ENCODE results near the gene SPIRE1. TPM values are rescaled to one million over a fixed set of nuclear protein-coding genes. Genes with fewer than 3 reads are reported as not detected.

The SPIRE1 gene
- total RNA-seq, 2 experiments from 2014 or later: 4.5 to 6.3 TPM

- Mint-ChIP-seq H3K4me3 (no peak overlapping the region), H3K36me3 (ENCODE audit: low read depth) (no peaks in the 10 kb centered on the region), H3K27ac (no peak overlapping the region), H3K9me3 (no peaks in the 10 kb centered on the region), H3K4me1 (no peaks in the 10 kb centered on the region), H3K27me3 (no peaks in the 10 kb centered on the region)
- ChIA-PET POLR2A (interaction anchor here (1.3 kb wide), 1 partner anchor 160 kb away, joined by 3 read pairs; no protein-coding TSS in a partner anchor), CTCF (no interaction called here)
- DNase-seq: no peak
Observed at GRCh38 chr18:12477606-12478005, 180.3 kb downstream of the SPIRE1 start.

GRCh38 chr18:12476955-12477354 lies 181.0 kb downstream of the SPIRE1 start:
- Mint-ChIP-seq H3K9me3 (no peaks in the 10 kb centered on the region), H3K27ac (no peak overlapping the region), H3K4me1 (no peaks in the 10 kb centered on the region), H3K27me3 (no peaks in the 10 kb centered on the region), H3K4me3 (no peak overlapping the region), H3K36me3 (ENCODE audit: low read depth) (no peaks in the 10 kb centered on the region)
- POLR2A ChIA-PET: interaction anchor here (1.3 kb wide), 1 partner anchor 161 kb away, joined by 3 read pairs; no protein-coding TSS in a partner anchor
- CTCF ChIA-PET: no interaction called here
- DNase-seq: no peak

GRCh38 chr18:12474876-12475275 lies 183.0 kb downstream of the SPIRE1 start:
- no peaks in the 10 kb centered on the region for H3K9me3 Mint-ChIP-seq
- H3K4me3 Mint-ChIP-seq: no peak overlapping the region
- H3K36me3 Mint-ChIP-seq (ENCODE audit: low read depth): no peaks in the 10 kb centered on the region
- ChIA-PET CTCF (no interaction called here), POLR2A (no interaction called here)
- no peaks in the 10 kb centered on the region for H3K27me3 Mint-ChIP-seq
- DNase-seq: no peak
- H3K27ac Mint-ChIP-seq: no peak overlapping the region
- no peaks in the 10 kb centered on the region for H3K4me1 Mint-ChIP-seq

- no peak overlapping the region for H3K27ac Mint-ChIP-seq
- no peaks in the 10 kb centered on the region for H3K27me3 Mint-ChIP-seq
- CTCF ChIA-PET: no interaction called here
- H3K4me3 Mint-ChIP-seq: no peak overlapping the region
- H3K36me3 Mint-ChIP-seq (ENCODE audit: low read depth): no peaks in the 10 kb centered on the region
- no peaks in the 10 kb centered on the region for H3K4me1 Mint-ChIP-seq
- DNase-seq: no peak
- H3K9me3 Mint-ChIP-seq: no peaks in the 10 kb centered on the region
- POLR2A ChIA-PET: no interaction called here
Observed at GRCh38 chr18:12474146-12474545, 183.8 kb downstream of the SPIRE1 start.

DNA sequence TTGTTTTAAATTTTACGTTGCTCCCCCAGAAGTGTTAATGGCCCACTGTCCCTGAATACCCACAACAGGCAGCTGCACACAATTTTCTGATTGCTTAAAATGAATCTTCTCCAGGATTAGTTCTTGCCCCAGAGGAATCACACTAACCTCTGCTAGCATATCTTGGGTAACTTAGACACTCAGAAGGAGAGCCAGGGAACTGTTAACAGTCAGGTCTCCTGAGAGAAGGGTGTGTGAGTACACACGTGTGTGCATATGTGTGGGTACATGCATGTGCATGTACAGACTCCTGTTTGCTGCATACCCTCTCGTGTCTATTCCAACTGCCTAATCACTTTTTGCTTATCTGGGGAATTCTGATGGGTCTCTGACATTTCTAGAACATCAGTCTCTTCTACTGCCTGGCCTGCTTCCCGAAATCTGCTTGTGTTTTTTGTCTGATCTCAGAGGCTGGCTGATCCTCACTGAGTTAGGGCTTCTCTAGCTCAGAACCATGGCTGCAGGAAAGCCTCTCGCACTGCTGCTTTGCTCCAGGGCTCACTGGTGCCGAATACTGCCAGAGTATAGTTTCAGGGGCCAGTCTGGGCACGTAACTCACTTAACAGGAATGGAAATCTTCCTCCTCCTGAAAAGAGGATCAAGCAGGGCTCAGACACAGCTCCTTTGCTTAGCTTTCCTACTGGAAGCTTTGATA lies 187.4 kb downstream of the SPIRE1 start:
- Mint-ChIP-seq H3K4me3 (no peak overlapping the region), H3K27ac (no peak overlapping the region), H3K9me3 (no peaks in the 10 kb centered on the region), H3K36me3 (ENCODE audit: low read depth) (no peaks in the 10 kb centered on the region), H3K4me1 (no peaks in the 10 kb centered on the region), H3K27me3 (no peaks in the 10 kb centered on the region)
- no peak for DNase-seq
- POLR2A ChIA-PET: no interaction called here
- CTCF ChIA-PET: no interaction called here

GRCh38 chr18:12468445-12468844 lies 189.5 kb downstream of the SPIRE1 start:
- Mint-ChIP-seq H3K27me3 (no peaks in the 10 kb centered on the region), H3K4me1 (no peaks in the 10 kb centered on the region), H3K9me3 (no peaks in the 10 kb centered on the region), H3K27ac (no peak overlapping the region), H3K4me3 (no peak overlapping the region), H3K36me3 (ENCODE audit: low read depth) (no peaks in the 10 kb centered on the region)
- POLR2A ChIA-PET: no interaction called here
- CTCF ChIA-PET: no interaction called here
- DNase-seq: no peak

GRCh38 chr18:12464731-12465130 lies 193.2 kb downstream of the SPIRE1 start:
- CTCF ChIA-PET: no interaction called here
- no peaks in the 10 kb centered on the region for H3K27me3 Mint-ChIP-seq
- H3K4me1 Mint-ChIP-seq: no peaks in the 10 kb centered on the region
- H3K36me3 Mint-ChIP-seq (ENCODE audit: low read depth): no peaks in the 10 kb centered on the region
- POLR2A ChIA-PET: no interaction called here
- no peak overlapping the region for H3K27ac Mint-ChIP-seq
- H3K9me3 Mint-ChIP-seq: no peaks in the 10 kb centered on the region
- H3K4me3 Mint-ChIP-seq: no peak overlapping the region
- no peak for DNase-seq

- Mint-ChIP-seq H3K4me3 (no peak overlapping the region), H3K27me3 (no peaks in the 10 kb centered on the region), H3K27ac (no peak overlapping the region), H3K36me3 (ENCODE audit: low read depth) (no peaks in the 10 kb centered on the region), H3K9me3 (no peaks in the 10 kb centered on the region), H3K4me1 (no peaks in the 10 kb centered on the region)
- ChIA-PET POLR2A (no interaction called here), CTCF (interaction anchor here (1.0 kb wide), 1 partner anchor 19 kb away, joined by 3 read pairs; no protein-coding TSS in a partner anchor)
- no peak for DNase-seq
Observed at GRCh38 chr18:12463191-12463590, 194.7 kb downstream of the SPIRE1 start.

- no peak for DNase-seq
- POLR2A ChIA-PET: no interaction called here
- Mint-ChIP-seq H3K4me3 (no peak overlapping the region), H3K27ac (no peak overlapping the region), H3K27me3 (no peaks in the 10 kb centered on the region), H3K9me3 (no peaks in the 10 kb centered on the region), H3K4me1 (no peaks in the 10 kb centered on the region), H3K36me3 (ENCODE audit: low read depth) (no peaks in the 10 kb centered on the region)
- CTCF ChIA-PET: interaction anchor here (1.2 kb wide), 1 partner anchor 198 kb away, joined by 4 read pairs; no protein-coding TSS in a partner anchor
Observed at GRCh38 chr18:12462242-12462641, 195.7 kb downstream of the SPIRE1 start.

GRCh38 chr18:12461326-12461725 lies 196.6 kb downstream of the SPIRE1 start:
- H3K27me3 Mint-ChIP-seq: no peaks in the 10 kb centered on the region
- H3K27ac Mint-ChIP-seq: no peak overlapping the region
- H3K4me3 Mint-ChIP-seq: no peak overlapping the region
- ChIA-PET POLR2A (no interaction called here), CTCF (interaction anchor here (1.2 kb wide), 1 partner anchor 199 kb away, joined by 4 read pairs; no protein-coding TSS in a partner anchor)
- DNase-seq: no peak
- no peaks in the 10 kb centered on the region for H3K36me3 Mint-ChIP-seq (ENCODE audit: low read depth)
- no peaks in the 10 kb centered on the region for H3K4me1 Mint-ChIP-seq
- H3K9me3 Mint-ChIP-seq: no peaks in the 10 kb centered on the region

- no peaks in the 10 kb centered on the region for H3K4me1 Mint-ChIP-seq
- ChIA-PET CTCF (interaction anchor here (0.5 to 1.2 kb wide), 3 partner anchors 22 to 200 kb away, joined by 3 to 4 read pairs (median 3); no protein-coding TSS in a partner anchor), POLR2A (no interaction called here)
- DNase-seq: no peak
- H3K4me3 Mint-ChIP-seq: no peak overlapping the region
- no peaks in the 10 kb centered on the region for H3K27me3 Mint-ChIP-seq
- H3K27ac Mint-ChIP-seq: no peak overlapping the region
- H3K36me3 Mint-ChIP-seq (ENCODE audit: low read depth): no peaks in the 10 kb centered on the region
- H3K9me3 Mint-ChIP-seq: no peaks in the 10 kb centered on the region
Observed at GRCh38 chr18:12460874-12461273, 197.0 kb downstream of the SPIRE1 start.

DNA sequence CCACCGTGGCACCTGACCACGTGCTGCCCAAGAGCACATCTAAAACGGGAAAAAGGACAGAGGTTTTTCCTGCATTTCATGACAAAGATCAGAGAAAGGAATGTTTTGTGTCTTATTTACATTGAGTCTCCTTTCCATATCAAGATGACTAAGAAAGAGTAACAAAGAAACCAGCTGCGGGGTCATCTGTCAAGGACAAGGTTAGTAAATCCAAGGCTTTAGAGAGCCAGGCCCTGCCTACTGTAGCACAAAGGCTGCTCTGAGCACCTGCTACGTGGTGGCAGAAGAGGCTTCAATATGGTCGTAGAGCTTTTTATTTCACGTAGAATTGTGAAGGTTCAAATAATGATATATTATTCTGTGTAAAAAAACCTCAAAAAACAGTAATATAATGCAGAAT lies 199.1 kb downstream of the SPIRE1 start:
- POLR2A ChIA-PET: no interaction called here
- H3K36me3 Mint-ChIP-seq (ENCODE audit: low read depth): no peaks in the 10 kb centered on the region
- H3K4me3 Mint-ChIP-seq: no peak overlapping the region
- no peaks in the 10 kb centered on the region for H3K9me3 Mint-ChIP-seq
- no peaks in the 10 kb centered on the region for H3K4me1 Mint-ChIP-seq
- no peaks in the 10 kb centered on the region for H3K27me3 Mint-ChIP-seq
- H3K27ac Mint-ChIP-seq: no peak overlapping the region
- CTCF ChIA-PET: no interaction called here
- DNase-seq: no peak

GRCh38 chr18:12456441-12456840 lies 201.5 kb downstream of the SPIRE1 start:
- Mint-ChIP-seq H3K27me3 (no peaks in the 10 kb centered on the region), H3K36me3 (ENCODE audit: low read depth) (no peaks in the 10 kb centered on the region), H3K9me3 (no peaks in the 10 kb centered on the region), H3K4me1 (no peaks in the 10 kb centered on the region), H3K4me3 (no peak overlapping the region), H3K27ac (no peak overlapping the region)
- DNase-seq: no peak
- CTCF ChIA-PET: no interaction called here
- POLR2A ChIA-PET: no interaction called here

- Mint-ChIP-seq H3K4me3 (no peak overlapping the region), H3K27me3 (no peaks in the 10 kb centered on the region), H3K27ac (no peak overlapping the region), H3K36me3 (ENCODE audit: low read depth) (no peaks in the 10 kb centered on the region), H3K4me1 (no peaks in the 10 kb centered on the region), H3K9me3 (no peaks in the 10 kb centered on the region)
- CTCF ChIA-PET: no interaction called here
- POLR2A ChIA-PET: no interaction called here
- no peak for DNase-seq
Observed at GRCh38 chr18:12455496-12455895, 202.4 kb downstream of the SPIRE1 start.

Measured in activated CD4-positive, alpha-beta memory T cell treated with anti-CD3 and anti-CD28 coated beads, Interleukin-2, amount 10 ng/mL, durations not matched to agents 7 days and 5 days (primary cell).